ENCODE results near the gene FCGR1A. TPM values are rescaled to one million over a fixed set of nuclear protein-coding genes. Genes with fewer than 3 reads are reported as not detected.
"Not testable (repeated sequence)": the region's sequence is repeated elsewhere in the genome, so short reads cannot be mapped to it uniquely, and the experiment has no call there.

The FCGR1A gene
- total RNA-seq, 1 donor, result 26.2 TPM

- not testable (repeated sequence) for H3K4me1 ChIP-seq (ENCODE audit: insufficient read depth, low read length)
These were observed 16.3 kb upstream of the FCGR1A start for GRCh38 chr1:149766241-149766640.

DNA sequence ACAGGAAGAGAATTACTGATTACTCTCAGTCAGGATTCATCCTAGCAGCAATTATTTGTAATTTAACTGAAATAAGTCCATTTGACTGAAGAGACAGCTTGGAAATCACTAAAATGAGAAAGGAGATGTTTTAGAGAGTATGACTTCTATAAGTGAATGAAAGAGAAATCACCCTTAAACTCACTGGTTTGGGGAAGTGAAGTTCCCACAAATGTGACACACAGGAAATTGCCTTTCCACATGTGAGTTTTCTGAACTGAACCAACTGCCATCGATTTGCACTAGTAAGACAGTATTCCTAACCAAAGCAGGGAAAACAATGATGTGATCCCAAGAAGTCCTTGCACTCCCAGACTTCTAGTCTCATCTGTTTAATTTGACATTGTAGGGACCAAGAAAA lies 13.3 kb upstream of the FCGR1A start:
- H3K4me1 ChIP-seq (ENCODE audit: insufficient read depth, low read length); H3K9me3 ChIP-seq (ENCODE audit: low read depth, low read length): not testable (repeated sequence)

More at GRCh38 chr1:149766241-149766640, 16.3 kb upstream of the FCGR1A start:
- not testable (repeated sequence) for H3K9me3 ChIP-seq (ENCODE audit: low read depth, low read length); H3K4me3 ChIP-seq (ENCODE audit: low read length); H3K27me3 ChIP-seq (ENCODE audit: insufficient read depth, low read length)

DNA sequence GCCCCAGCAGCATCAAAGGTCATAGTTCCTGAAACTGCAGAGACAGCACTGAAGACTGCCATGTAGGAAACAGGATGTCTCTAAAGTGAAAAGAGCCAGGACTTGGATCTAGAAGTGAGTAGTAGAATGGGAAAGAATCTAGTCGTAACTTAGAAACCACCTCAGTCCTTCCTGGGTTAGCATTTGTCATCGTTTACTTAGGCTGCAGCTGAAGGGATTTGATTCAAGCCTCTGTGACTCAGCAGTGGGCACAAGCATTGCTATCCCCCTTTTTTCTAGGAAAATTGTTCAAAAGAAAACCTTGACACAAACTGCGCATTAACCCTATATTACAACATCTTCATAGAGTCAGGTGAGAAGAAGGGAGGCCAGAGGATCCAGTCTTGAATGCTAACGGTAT lies 11.8 kb upstream of the FCGR1A start:
- not testable (repeated sequence) for H3K9me3 ChIP-seq (ENCODE audit: low read depth, low read length); H3K4me1 ChIP-seq (ENCODE audit: insufficient read depth, low read length); H3K27me3 ChIP-seq (ENCODE audit: insufficient read depth, low read length); H3K4me3 ChIP-seq (ENCODE audit: low read length)

More for the DNA sequence above, 13.3 kb upstream of the FCGR1A start:
- not testable (repeated sequence) for H3K27me3 ChIP-seq (ENCODE audit: insufficient read depth, low read length); H3K4me3 ChIP-seq (ENCODE audit: low read length)

DNA sequence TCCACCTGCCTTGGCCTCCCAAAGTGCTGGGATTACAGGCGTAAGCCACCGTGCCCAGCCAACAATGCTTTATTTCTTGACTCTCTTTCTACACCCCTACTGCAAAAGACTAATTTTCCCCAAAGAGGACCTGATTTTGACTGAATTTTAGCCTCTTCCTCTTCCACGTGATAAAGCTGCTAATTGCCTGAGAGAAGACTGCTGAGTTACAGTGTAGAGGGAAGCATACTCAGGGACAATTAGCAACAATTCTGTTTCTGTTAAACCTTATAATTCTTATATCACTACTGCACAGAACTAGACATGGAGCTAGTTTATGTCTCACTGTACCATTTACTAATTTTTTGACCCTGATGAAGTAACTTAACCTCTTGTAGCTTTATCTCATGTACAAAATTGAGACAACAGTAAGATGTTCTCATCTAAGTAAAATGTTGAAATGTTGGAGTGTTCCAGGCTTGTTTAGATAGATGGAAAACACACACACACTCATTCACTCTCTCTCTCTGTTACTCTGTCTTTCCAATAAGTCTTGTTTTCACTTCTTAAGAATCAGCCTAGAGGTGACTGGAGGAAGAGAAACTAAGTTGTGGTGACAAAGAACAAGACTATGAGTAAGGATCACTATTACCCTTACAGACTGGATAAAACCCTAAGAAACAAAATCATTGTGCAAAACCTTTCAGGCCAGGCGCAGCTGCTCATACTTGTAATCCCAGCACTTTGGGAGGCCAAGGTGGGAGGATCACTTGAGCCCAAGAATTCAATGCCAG lies 10.7 kb upstream of the FCGR1A start:
- not testable (repeated sequence) for H3K9me3 ChIP-seq (ENCODE audit: low read depth, low read length); H3K4me1 ChIP-seq (ENCODE audit: insufficient read depth, low read length); H3K27me3 ChIP-seq (ENCODE audit: insufficient read depth, low read length); H3K4me3 ChIP-seq (ENCODE audit: low read length)

GRCh38 chr1:149775510-149776147 lies 6.9 kb upstream of the FCGR1A start:
- not testable (repeated sequence) for H3K4me1 ChIP-seq (ENCODE audit: insufficient read depth, low read length); H3K9me3 ChIP-seq (ENCODE audit: low read depth, low read length); H3K27me3 ChIP-seq (ENCODE audit: insufficient read depth, low read length); H3K4me3 ChIP-seq (ENCODE audit: low read length)

DNA sequence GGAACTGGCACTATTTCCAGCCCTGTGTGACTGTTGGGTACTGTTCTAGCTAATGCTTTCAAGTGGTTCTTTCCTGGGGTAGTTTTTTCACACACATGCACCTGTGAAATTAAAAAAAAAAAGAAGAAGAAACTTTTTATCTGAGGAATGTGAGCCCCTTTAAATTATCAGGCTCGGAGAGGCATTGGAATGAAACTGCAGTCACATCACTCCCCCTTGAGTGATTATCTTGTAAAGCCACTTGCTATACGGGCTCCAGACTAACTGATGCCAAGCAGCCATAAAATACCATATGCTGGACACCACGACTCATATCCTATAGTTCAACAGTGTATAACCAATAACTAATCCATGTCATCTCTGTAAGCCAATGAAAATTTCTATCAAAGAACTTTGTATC lies 5.4 kb upstream of the FCGR1A start:
- H3K4me3 ChIP-seq (ENCODE audit: low read length); H3K27me3 ChIP-seq (ENCODE audit: insufficient read depth, low read length); H3K9me3 ChIP-seq (ENCODE audit: low read depth, low read length); H3K4me1 ChIP-seq (ENCODE audit: insufficient read depth, low read length): not testable (repeated sequence)

- not testable (repeated sequence) for H3K4me3 ChIP-seq (ENCODE audit: low read length); H3K4me1 ChIP-seq (ENCODE audit: insufficient read depth, low read length); H3K9me3 ChIP-seq (ENCODE audit: low read depth, low read length); H3K27me3 ChIP-seq (ENCODE audit: insufficient read depth, low read length)
These were observed 4.2 kb upstream of the FCGR1A start for GRCh38 chr1:149778313-149778712.

DNA sequence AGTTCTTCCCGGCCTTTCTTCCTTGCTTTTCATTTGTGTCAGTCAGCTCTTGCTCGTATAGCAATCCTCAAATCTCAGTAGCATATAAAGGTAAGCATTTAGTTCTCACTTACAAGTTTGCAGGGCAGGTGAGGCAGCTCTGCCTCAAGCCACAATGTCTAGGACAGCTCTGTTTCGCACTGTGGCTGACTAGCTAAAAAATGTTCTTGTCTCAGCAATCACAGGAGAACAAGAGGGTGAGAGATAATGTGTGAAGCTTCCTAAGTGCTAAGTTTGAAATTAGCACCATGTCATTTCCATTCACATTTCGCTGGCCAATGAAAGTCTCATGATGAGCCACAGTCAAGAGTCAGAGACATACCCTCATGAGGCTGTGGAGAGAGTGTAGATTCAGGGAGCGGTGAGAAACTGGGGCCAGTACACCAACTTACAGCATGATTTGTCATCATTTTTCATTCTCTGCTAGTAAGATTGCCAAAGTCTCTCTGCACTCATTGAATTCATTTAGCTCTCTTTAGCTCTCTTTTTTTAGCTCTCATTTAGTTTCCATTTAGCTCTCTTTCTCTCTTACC lies 995 bp upstream of the FCGR1A start:
- H3K9me3 ChIP-seq (ENCODE audit: low read depth, low read length); H3K27me3 ChIP-seq (ENCODE audit: insufficient read depth, low read length); H3K4me3 ChIP-seq (ENCODE audit: low read length); H3K4me1 ChIP-seq (ENCODE audit: insufficient read depth, low read length): not testable (repeated sequence)

- not testable (repeated sequence) for H3K4me1 ChIP-seq (ENCODE audit: insufficient read depth, low read length); H3K27me3 ChIP-seq (ENCODE audit: insufficient read depth, low read length); H3K4me3 ChIP-seq (ENCODE audit: low read length); H3K9me3 ChIP-seq (ENCODE audit: low read depth, low read length)
These were observed 795 bp downstream of the FCGR1A start for GRCh38 chr1:149783289-149783688.

DNA sequence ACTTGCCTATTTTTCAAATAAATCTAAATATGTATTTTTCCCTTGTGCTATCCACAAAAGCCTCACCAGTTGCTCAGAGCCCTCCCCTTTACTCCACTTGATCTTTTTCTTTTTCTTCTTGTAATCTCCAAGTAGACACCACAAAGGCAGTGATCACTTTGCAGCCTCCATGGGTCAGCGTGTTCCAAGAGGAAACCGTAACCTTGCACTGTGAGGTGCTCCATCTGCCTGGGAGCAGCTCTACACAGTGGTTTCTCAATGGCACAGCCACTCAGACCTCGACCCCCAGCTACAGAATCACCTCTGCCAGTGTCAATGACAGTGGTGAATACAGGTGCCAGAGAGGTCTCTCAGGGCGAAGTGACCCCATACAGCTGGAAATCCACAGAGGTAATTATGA lies 1.4 kb downstream of the FCGR1A start:
- H3K9me3 ChIP-seq (ENCODE audit: low read depth, low read length); H3K4me1 ChIP-seq (ENCODE audit: insufficient read depth, low read length); H3K27me3 ChIP-seq (ENCODE audit: insufficient read depth, low read length); H3K4me3 ChIP-seq (ENCODE audit: low read length): not testable (repeated sequence)

GRCh38 chr1:149787688-149788451 lies 5.4 kb downstream of the FCGR1A start:
- H3K4me3 ChIP-seq (ENCODE audit: low read length); H3K27me3 ChIP-seq (ENCODE audit: insufficient read depth, low read length): not testable (repeated sequence)

GRCh38 chr1:149792502-149792901 lies 10.0 kb downstream of the FCGR1A start:
- H3K27me3 ChIP-seq (ENCODE audit: insufficient read depth, low read length); H3K9me3 ChIP-seq (ENCODE audit: low read depth, low read length); H3K4me1 ChIP-seq (ENCODE audit: insufficient read depth, low read length): not testable (repeated sequence)
- peak overlapping the region; percentile 26 for H3K4me3 ChIP-seq (ENCODE audit: low read length)

More at GRCh38 chr1:149787688-149788451, 5.4 kb downstream of the FCGR1A start:
- not testable (repeated sequence) for H3K9me3 ChIP-seq (ENCODE audit: low read depth, low read length); H3K4me1 ChIP-seq (ENCODE audit: insufficient read depth, low read length)

DNA sequence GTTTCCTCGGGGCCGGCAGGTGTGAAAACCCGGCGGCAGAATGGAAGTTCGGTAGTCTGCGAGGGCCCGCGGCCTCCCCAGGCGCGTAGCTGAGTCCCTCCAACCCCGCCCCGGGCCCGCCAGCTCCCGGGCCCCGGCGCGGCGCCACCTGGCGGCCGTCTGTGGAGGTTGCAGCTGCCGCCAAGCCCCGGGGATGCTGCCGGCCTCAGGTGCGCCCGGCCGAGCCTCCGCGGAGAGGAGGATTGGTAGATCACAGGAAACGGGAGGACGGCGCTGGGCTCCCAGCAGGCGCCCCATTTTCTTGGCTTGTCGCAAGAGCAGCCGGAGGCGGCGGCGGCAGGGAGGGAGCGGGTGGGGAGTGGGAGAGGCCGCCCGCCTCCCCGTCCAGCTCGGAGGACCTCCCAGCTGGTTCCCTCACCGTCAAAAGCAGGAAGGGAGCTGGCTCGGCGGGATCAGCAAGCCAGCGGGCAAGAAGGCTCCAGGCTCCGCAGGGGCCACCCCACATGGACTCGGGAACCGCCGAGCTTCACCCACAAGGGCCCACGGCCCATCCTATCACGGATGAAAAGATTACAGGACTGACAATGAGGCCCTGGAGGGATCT lies 10.5 kb downstream of the FCGR1A start:
- not testable (repeated sequence) for H3K9me3 ChIP-seq (ENCODE audit: low read depth, low read length); H3K27me3 ChIP-seq (ENCODE audit: insufficient read depth, low read length); H3K4me1 ChIP-seq (ENCODE audit: insufficient read depth, low read length)
- H3K4me3 ChIP-seq (ENCODE audit: low read length), result peak overlapping the region; percentile 26

- H3K27me3 ChIP-seq (ENCODE audit: insufficient read depth, low read length); H3K9me3 ChIP-seq (ENCODE audit: low read depth, low read length); H3K4me3 ChIP-seq (ENCODE audit: low read length); H3K4me1 ChIP-seq (ENCODE audit: insufficient read depth, low read length): not testable (repeated sequence)
These were observed 11.4 kb downstream of the FCGR1A start for GRCh38 chr1:149793885-149794284.

- not testable (repeated sequence) for H3K27me3 ChIP-seq (ENCODE audit: insufficient read depth, low read length); H3K9me3 ChIP-seq (ENCODE audit: low read depth, low read length); H3K4me1 ChIP-seq (ENCODE audit: insufficient read depth, low read length); H3K4me3 ChIP-seq (ENCODE audit: low read length)
These were observed 19.1 kb downstream of the FCGR1A start for GRCh38 chr1:149801628-149802027.

All from mononuclear cell (primary cell).